ENCODE results near the gene ATP9A.

- no peak for TF ChIP-seq POLR2A (IDR thresholded peaks at IDR 0.05)
- TF ChIP-seq, protein P1, sequence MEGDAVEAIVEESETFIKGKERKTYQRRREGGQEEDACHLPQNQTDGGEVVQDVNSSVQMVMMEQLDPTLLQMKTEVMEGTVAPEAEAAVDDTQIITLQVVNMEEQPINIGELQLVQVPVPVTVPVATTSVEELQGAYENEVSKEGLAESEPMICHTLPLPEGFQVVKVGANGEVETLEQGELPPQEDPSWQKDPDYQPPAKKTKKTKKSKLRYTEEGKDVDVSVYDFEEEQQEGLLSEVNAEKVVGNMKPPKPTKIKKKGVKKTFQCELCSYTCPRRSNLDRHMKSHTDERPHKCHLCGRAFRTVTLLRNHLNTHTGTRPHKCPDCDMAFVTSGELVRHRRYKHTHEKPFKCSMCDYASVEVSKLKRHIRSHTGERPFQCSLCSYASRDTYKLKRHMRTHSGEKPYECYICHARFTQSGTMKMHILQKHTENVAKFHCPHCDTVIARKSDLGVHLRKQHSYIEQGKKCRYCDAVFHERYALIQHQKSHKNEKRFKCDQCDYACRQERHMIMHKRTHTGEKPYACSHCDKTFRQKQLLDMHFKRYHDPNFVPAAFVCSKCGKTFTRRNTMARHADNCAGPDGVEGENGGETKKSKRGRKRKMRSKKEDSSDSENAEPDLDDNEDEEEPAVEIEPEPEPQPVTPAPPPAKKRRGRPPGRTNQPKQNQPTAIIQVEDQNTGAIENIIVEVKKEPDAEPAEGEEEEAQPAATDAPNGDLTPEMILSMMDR (IDR thresholded peaks at IDR 0.05), result no peak
These were observed 36.6 kb upstream of the ATP9A start for GRCh38 chr20:51804754-51805153.
